CD14-positive monocyte (primary cell): ENCODE results near the gene ADCY1. TPM values are rescaled to one million over a fixed set of nuclear protein-coding genes. Genes with fewer than 3 reads are reported as not detected.

ENCODE experiments used
- DNase-seq, 3 donors: peaks; one replicate each; pipeline ENCODE4 v3.0.0-alpha.2; 2011 to 2022
- H2AFZ ChIP-seq: 2 replicates; pipeline ENCODE4 v1.6.0; 2012; ENCODE audit warnings: mild to moderate bottlenecking, low read depth, low read length, inconsistent platforms; ENCODE audit not compliant: insufficient read depth, poor library complexity, severe bottlenecking
- H3K27ac ChIP-seq, 2 donors: 1 replicate in 1 of 2; 2 replicates in 1 of 2; pipeline ENCODE4 v1.5.1; 2012 to 2013; ENCODE audit warnings: low read length in 2 of 2, control low read depth in 1 of 2, inconsistent platforms in 1 of 2, low read depth in 1 of 2, mild to moderate bottlenecking in 1 of 2
- H3K27me3 ChIP-seq, 2 donors: one replicate each; pipeline versions ENCODE4 v1.6.0 to v1.6.1; 2011 to 2013; ENCODE audit warnings: low read length in 2 of 2; ENCODE audit not compliant: control insufficient read depth in 2 of 2, insufficient read depth in 2 of 2
- H3K36me3 ChIP-seq, 2 donors: replicated peaks in 1 of 2; 1 replicate in 1 of 2; 2 replicates in 1 of 2; pipeline versions ENCODE4 v1.5.1 to v1.6.1; 2012 to 2013; ENCODE audit warnings: low read length in 2 of 2, control low read depth in 1 of 2, inconsistent platforms in 1 of 2, mild to moderate bottlenecking in 1 of 2; ENCODE audit not compliant: insufficient read depth in 2 of 2, control insufficient read depth in 1 of 2
- H3K4me1 ChIP-seq, 2 donors: 1 replicate in 1 of 2; 2 replicates in 1 of 2; pipeline versions ENCODE4 v1.5.1 to v1.6.1; 2012 to 2013; ENCODE audit warnings: low read length in 2 of 2, control low read depth in 1 of 2, inconsistent platforms in 1 of 2, mild to moderate bottlenecking in 1 of 2, moderate library complexity in 1 of 2; ENCODE audit not compliant: insufficient read depth in 2 of 2, control insufficient read depth in 1 of 2
- H3K4me2 ChIP-seq: replicated peaks from 2 replicates; pipeline ENCODE3; 2012; ENCODE audit warnings: low read length, moderate library complexity, mild to moderate bottlenecking; ENCODE audit not compliant: poor library complexity, severe bottlenecking; ENCODE audit errors: extremely low read depth
- H3K4me3 ChIP-seq, 3 experiments: fragments of 200-600 bp in 1 of 3; sonication (generic) in 1 of 3; replicated peaks in 1 of 3; 1 replicate in 2 of 3; 2 replicates in 1 of 3; pipeline ENCODE4 v1.5.1; 2011 to 2013; ENCODE audit warnings: low read length in 3 of 3, mild to moderate bottlenecking in 3 of 3, control low read depth in 2 of 3, low read depth in 2 of 3, inconsistent platforms in 1 of 3, moderate library complexity in 1 of 3
- H3K79me2 ChIP-seq: 2 replicates; pipeline ENCODE4 v1.6.0; 2012; ENCODE audit warnings: mild to moderate bottlenecking, control low read depth, inconsistent platforms, low read length, moderate library complexity; ENCODE audit not compliant: insufficient read depth
- H3K9ac ChIP-seq: 2 replicates; pipeline ENCODE4 v1.6.0; 2017; ENCODE audit warnings: low read length, mild to moderate bottlenecking; ENCODE audit not compliant: insufficient read depth, poor library complexity, severe bottlenecking
- H3K9me3 ChIP-seq, 2 donors: replicated peaks in 1 of 2; 1 replicate in 1 of 2; 2 replicates in 1 of 2; pipeline versions ENCODE4 v1.5.1 to v1.6.1; 2012 to 2013; ENCODE audit warnings: low read length in 2 of 2, control low read depth in 1 of 2; ENCODE audit not compliant: control insufficient read depth in 1 of 2, insufficient read depth in 1 of 2
- H4K20me1 ChIP-seq: 2 replicates; pipeline ENCODE4 v1.6.0; 2012; ENCODE audit warnings: mild to moderate bottlenecking, low read length, control low read depth, moderate library complexity; ENCODE audit not compliant: insufficient read depth
- H3K27ac Mint-ChIP-seq, 7 donors: one replicate each; pipeline ENCODE4 v1.8.0; 2020; ENCODE audit warnings: mild to moderate bottlenecking in 7 of 7, mixed read lengths in 7 of 7, moderate library complexity in 6 of 7, inconsistent platforms in 2 of 7
- H3K27me3 Mint-ChIP-seq, 3 donors: one replicate each; pipeline ENCODE4 v1.8.0; 2021 to 2022; ENCODE audit warnings: low read depth in 3 of 3, mild to moderate bottlenecking in 3 of 3, mixed read lengths in 3 of 3, moderate library complexity in 3 of 3, inconsistent platforms in 1 of 3
- H3K36me3 Mint-ChIP-seq, 2 donors: one replicate each; pipeline ENCODE4 v1.8.0; 2020; ENCODE audit warnings: mixed read lengths in 2 of 2, inconsistent platforms in 1 of 2, mild to moderate bottlenecking in 1 of 2
- H3K4me1 Mint-ChIP-seq: one replicate; pipeline ENCODE4 v1.8.0; 2020; ENCODE audit warnings: mild to moderate bottlenecking, mixed read lengths
- H3K4me3 Mint-ChIP-seq, 2 donors: one replicate each; pipeline ENCODE4 v1.8.0; 2020; ENCODE audit warnings: mild to moderate bottlenecking in 2 of 2, mixed read lengths in 2 of 2, moderate library complexity in 1 of 2
- H3K9me3 Mint-ChIP-seq, 7 donors: one replicate each; pipeline ENCODE4 v1.8.0; 2020 to 2022; ENCODE audit warnings: mixed read lengths in 7 of 7, mild to moderate bottlenecking in 6 of 7, moderate library complexity in 6 of 7, inconsistent platforms in 2 of 7
- CTCF ChIP-seq: fragments of 200-600 bp; IDR thresholded peaks from one replicate; pipeline ENCODE4 v1.8.0; 2022; ENCODE audit warnings: antibody characterized with exemption, mild to moderate bottlenecking
- WGBS: methylation state at CpG from one replicate; pipeline ENCODE4 v1.1.5; 2013; ENCODE audit warnings: missing lambda C conversion rate; ENCODE audit not compliant: insufficient coverage; 5-methylcytosine and 5-hydroxymethylcytosine counted together
- intact Hi-C, 2 donors: fragments of 100-400 bp; cut with micrococcal nuclease; formaldehyde crosslinking; loops; one replicate each; pipeline versions ENCODE4 v1.15.0 to v1.15.1; 2023
- polyA plus RNA-seq, 3 donors: library from polyadenylated mRNA; depleted of rRNA in 1 of 3; unstranded in 2 of 3; stranded (reverse) in 1 of 3; fragments of 300-500 nt in 2 of 3; fragments of >200 nt in 1 of 3; fragmentation: Illumina TruSeq in 2 of 3; gene quantifications; 1 replicate in 2 of 3; 2 replicates in 1 of 3; pipeline ENCODE4 v1.2.3, GENCODE V29; 2012 to 2021

Gene ADCY1
- polyA plus RNA-seq, 3 donors = 0.01 TPM; not detected in 2

GRCh38 chr7:45710271-45711160 is 136.3 kb downstream of the ADCY1 start:
- Histone ChIP-seq H4K20me1 (no peaks in the 10 kb centered on the region), H2AFZ (no peak overlapping the region), H3K27me3 (no peaks in the 10 kb centered on the region), H3K36me3 (no peaks in the 10 kb centered on the region), H3K9me3 (no peaks in the 10 kb centered on the region), H3K27ac (no peak overlapping the region), H3K4me1 (no peaks in the 10 kb centered on the region), H3K9ac (no peak overlapping the region), H3K4me3 (no peak overlapping the region), H3K79me2 (no peaks in the 10 kb centered on the region), H3K4me2 (no peak overlapping the region)
- intact Hi-C loops = no loop called here
- Mint-ChIP-seq H3K27ac (peak overlapping the region in 2 of 7 donors; percentile 19 to 32), H3K4me1 (no peaks in the 10 kb centered on the region), H3K36me3 (no peaks in the 10 kb centered on the region), H3K27me3 (peaks cover 2 to 11% (median 6%) of the 10 kb centered on the region in 3 donors), H3K9me3 (peaks cover 0 to 2% (median 0%) of the 10 kb centered on the region in 7 donors), H3K4me3 (no peak overlapping the region)
- no peak for TF ChIP-seq CTCF
- 94% methylated on average over 12 of the region's 13 CpGs for WGBS
- DNase-seq = peak in 1 of 3 donors; percentile 1

- no peak overlapping the region for H3K4me2 ChIP-seq
- H3K9me3 ChIP-seq = no peaks in the 10 kb centered on the region
- no peak overlapping the region for H3K27ac Mint-ChIP-seq
- H3K4me3 ChIP-seq = no peak overlapping the region
- H2AFZ ChIP-seq = no peak overlapping the region
- no peaks in the 10 kb centered on the region for H3K79me2 ChIP-seq
- no peaks in the 10 kb centered on the region for H3K4me1 ChIP-seq
- H3K36me3 Mint-ChIP-seq = no peaks in the 10 kb centered on the region
- no peak for TF ChIP-seq CTCF
- no peak overlapping the region for H3K4me3 Mint-ChIP-seq
- no peak overlapping the region for H3K27ac ChIP-seq
- peaks cover 2 to 11% (median 5%) of the 10 kb centered on the region in 3 donors for H3K27me3 Mint-ChIP-seq
- 93% methylated on average over 4 of the region's 5 CpGs for WGBS
- no peaks in the 10 kb centered on the region for H4K20me1 ChIP-seq
- no peaks in the 10 kb centered on the region for H3K36me3 ChIP-seq
- H3K4me1 Mint-ChIP-seq = no peaks in the 10 kb centered on the region
- H3K9ac ChIP-seq = no peak overlapping the region
- H3K27me3 ChIP-seq = no peaks in the 10 kb centered on the region
- H3K9me3 Mint-ChIP-seq = peaks cover 0 to 2% (median 0%) of the 10 kb centered on the region in 7 donors
- DNase-seq = no peak
- intact Hi-C loops = no loop called here
These were observed 137.0 kb downstream of the ADCY1 start for GRCh38 chr7:45711161-45711490.
